MM.1S (cell line): ENCODE measurements around the gene SUMF2.

Experiments used
- EZH2 ChIP-seq: fragments of 300-600 bp; sonication (generic); optimal IDR thresholded peaks from 2 replicates; pipeline ENCODE3; 2017; ENCODE audit warnings: low read depth, mild to moderate bottlenecking, antibody characterized with exemption, low read length, mixed read lengths
- EZH2phosphoT487 ChIP-seq: fragments of 300-600 bp; sonication (generic); IDR thresholded peaks from 2 replicates; pipeline ENCODE4 v1.6.1; 2018; ENCODE audit warnings: antibody characterized with exemption, low read length
- TF ChIP-seq, protein P1 (sequence below): fragments of 300-600 bp; sonication (generic); IDR thresholded peaks from 2 replicates; pipeline ENCODE4 v1.5.1; 2016; ENCODE audit warnings: antibody characterized with exemption, low read length, mixed read lengths

DNA sequence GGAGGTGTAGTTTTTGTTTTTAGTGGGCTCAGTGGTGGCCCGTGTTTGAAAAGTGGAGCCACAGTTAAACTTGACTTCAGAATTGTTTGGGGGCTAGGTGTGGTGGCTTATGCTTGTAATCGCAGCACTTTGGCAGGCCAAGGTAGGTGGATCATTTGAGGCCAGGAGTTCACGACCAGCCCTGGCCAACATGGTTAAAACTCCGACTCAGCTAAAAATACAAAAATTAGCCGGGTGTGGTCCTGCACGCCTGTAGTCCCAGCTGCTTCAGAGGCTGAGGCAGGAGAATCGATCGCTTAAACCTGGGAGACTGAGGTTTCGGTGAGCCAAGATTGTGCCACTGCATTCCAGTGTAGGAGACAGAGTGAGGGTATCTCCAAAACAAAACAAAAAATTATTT is 10.7 kb upstream of the SUMF2 start:
- TF ChIP-seq, protein P1, sequence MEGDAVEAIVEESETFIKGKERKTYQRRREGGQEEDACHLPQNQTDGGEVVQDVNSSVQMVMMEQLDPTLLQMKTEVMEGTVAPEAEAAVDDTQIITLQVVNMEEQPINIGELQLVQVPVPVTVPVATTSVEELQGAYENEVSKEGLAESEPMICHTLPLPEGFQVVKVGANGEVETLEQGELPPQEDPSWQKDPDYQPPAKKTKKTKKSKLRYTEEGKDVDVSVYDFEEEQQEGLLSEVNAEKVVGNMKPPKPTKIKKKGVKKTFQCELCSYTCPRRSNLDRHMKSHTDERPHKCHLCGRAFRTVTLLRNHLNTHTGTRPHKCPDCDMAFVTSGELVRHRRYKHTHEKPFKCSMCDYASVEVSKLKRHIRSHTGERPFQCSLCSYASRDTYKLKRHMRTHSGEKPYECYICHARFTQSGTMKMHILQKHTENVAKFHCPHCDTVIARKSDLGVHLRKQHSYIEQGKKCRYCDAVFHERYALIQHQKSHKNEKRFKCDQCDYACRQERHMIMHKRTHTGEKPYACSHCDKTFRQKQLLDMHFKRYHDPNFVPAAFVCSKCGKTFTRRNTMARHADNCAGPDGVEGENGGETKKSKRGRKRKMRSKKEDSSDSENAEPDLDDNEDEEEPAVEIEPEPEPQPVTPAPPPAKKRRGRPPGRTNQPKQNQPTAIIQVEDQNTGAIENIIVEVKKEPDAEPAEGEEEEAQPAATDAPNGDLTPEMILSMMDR, result no peak
- TF ChIP-seq EZH2, result no peak
- TF ChIP-seq EZH2phosphoT487, result no peak
